Stimulated activated CD4-positive, alpha-beta T cell treated with anti-CD3 and anti-CD28 coated beads, Interleukin-12 subunit alpha, Interleukin-12 subunit beta, amount 100 ng/mL, for 48 hours (primary cell): ENCODE measurements around the gene DNAJC5G.

Experiments used
- DNase-seq, 3 donors: peaks; one replicate each; pipeline ENCODE4 v3.0.0-alpha.2; 2020; ENCODE audit warnings: low read depth in 2 of 3, low spot score in 1 of 3

The DNAJC5G gene

GRCh38 chr2:27275211-27276150 lies at the start of gene DNAJC5G:
TSS of gene DNAJC5G (plus strand) at chr2:27275433. CDS start at chr2:27276729, 1,296 bp downstream.
- no peak for DNase-seq

- DNase-seq: no peak
These were observed 49.7 kb upstream of the DNAJC5G start for GRCh38 chr2:27225526-27225925.

- no peak for DNase-seq
These were observed 47.7 kb upstream of the DNAJC5G start for GRCh38 chr2:27227501-27227900.

GRCh38 chr2:27231921-27232320 lies 43.3 kb upstream of the DNAJC5G start:
- no peak for DNase-seq

GRCh38 chr2:27233341-27233740 lies 41.9 kb upstream of the DNAJC5G start:
- DNase-seq: no peak

GRCh38 chr2:27236136-27236535 lies 39.1 kb upstream of the DNAJC5G start:
- no peak for DNase-seq

GRCh38 chr2:27236626-27237025 lies 38.6 kb upstream of the DNAJC5G start:
- no peak for DNase-seq

GRCh38 chr2:27237341-27237945 lies 37.8 kb upstream of the DNAJC5G start:
- DNase-seq: no peak

GRCh38 chr2:27238976-27239375 lies 36.3 kb upstream of the DNAJC5G start:
- no peak for DNase-seq

GRCh38 chr2:27240406-27240805 lies 34.8 kb upstream of the DNAJC5G start:
- no peak for DNase-seq

GRCh38 chr2:27241761-27242613 lies 33.2 kb upstream of the DNAJC5G start:
- DNase-seq: no peak

GRCh38 chr2:27242614-27242951 lies 32.6 kb upstream of the DNAJC5G start:
- DNase-seq: no peak

- no peak for DNase-seq
These were observed 31.7 kb upstream of the DNAJC5G start for GRCh38 chr2:27243391-27244130.

- DNase-seq: no peak
These were observed 30.1 kb upstream of the DNAJC5G start for GRCh38 chr2:27245116-27245515.

GRCh38 chr2:27245626-27246025 lies 29.6 kb upstream of the DNAJC5G start:
- no peak for DNase-seq

GRCh38 chr2:27247893-27248292 lies 27.3 kb upstream of the DNAJC5G start:
- no peak for DNase-seq

GRCh38 chr2:27249159-27249890 lies 25.9 kb upstream of the DNAJC5G start:
- DNase-seq: no peak

- peak; percentile 46 to 55 (median 46) for DNase-seq
These were observed 25.2 kb upstream of the DNAJC5G start for GRCh38 chr2:27249891-27250651.

GRCh38 chr2:27250652-27251379 lies 24.4 kb upstream of the DNAJC5G start:
- DNase-seq: no peak
